Measurements from ENCODE around the gene NLK. TPM values are rescaled to one million over a fixed set of nuclear protein-coding genes. Genes with fewer than 3 reads are reported as not detected.

NLK gene
- total RNA-seq, 4 donors from 2014 or later: 24.7 to 37.5 (median 32.4) TPM

DNA sequence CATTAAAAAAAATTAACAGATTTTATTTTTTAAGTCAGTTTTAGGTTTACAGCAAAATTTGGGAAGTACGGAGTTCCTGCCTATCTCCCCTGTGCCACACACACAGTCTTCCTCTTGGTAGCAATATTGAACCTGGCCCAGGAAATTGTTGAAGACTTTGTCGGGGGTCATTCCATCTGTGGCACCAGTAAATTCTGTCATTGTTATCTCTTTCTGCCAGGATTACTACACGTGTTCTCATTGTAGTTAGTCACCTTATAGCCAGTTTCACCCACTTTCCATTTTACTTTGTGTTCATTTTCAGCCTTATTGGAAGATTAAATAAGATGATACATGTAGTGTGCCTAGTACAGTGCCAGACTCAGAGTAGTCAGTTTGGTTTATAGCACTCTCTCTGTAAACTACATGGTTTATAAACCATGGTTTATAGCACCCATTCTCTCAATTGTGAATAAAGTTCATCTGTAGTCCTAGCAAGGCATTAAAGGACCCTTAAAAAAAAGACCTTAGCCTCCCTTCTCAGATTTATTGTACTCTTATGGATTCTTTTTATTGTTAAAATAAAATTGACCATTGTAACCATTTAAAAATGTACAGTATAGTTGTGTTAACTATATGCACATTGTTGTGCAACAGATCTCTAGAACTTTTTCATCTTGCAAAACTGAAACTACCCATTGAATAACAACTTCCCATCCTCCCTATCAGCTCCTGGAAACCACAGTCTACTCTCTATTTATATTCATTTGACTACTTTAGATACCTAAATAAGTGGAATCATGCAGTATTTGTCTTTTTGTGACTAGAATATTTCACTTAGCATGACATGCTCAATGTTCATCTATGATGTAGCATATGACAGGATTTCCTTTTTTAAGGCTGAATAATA, 36.1 kb downstream of the NLK start:
- Histone ChIP-seq H3K4me1 (peaks cover 0 to 19% (median 2%) of the 10 kb centered on the region in 4 donors), H3K27me3 (no peaks in the 10 kb centered on the region), H3K36me3 (no peaks in the 10 kb centered on the region), H3K9me3 (no peaks in the 10 kb centered on the region), H3K4me3 (no peak overlapping the region), H3K27ac (no peak overlapping the region)
- WGBS, 2 donors: 85 to 86% methylated on average over 3 of the region's 3 CpGs
- no peak for DNase-seq (ENCODE audit: low spot score in 2 of 2)
- TF ChIP-seq EP300 (IDR thresholded peaks at IDR 0.05): no peak
- TF ChIP-seq POLR2A (IDR thresholded peaks at IDR 0.05): no peak
- TF ChIP-seq, protein P1, sequence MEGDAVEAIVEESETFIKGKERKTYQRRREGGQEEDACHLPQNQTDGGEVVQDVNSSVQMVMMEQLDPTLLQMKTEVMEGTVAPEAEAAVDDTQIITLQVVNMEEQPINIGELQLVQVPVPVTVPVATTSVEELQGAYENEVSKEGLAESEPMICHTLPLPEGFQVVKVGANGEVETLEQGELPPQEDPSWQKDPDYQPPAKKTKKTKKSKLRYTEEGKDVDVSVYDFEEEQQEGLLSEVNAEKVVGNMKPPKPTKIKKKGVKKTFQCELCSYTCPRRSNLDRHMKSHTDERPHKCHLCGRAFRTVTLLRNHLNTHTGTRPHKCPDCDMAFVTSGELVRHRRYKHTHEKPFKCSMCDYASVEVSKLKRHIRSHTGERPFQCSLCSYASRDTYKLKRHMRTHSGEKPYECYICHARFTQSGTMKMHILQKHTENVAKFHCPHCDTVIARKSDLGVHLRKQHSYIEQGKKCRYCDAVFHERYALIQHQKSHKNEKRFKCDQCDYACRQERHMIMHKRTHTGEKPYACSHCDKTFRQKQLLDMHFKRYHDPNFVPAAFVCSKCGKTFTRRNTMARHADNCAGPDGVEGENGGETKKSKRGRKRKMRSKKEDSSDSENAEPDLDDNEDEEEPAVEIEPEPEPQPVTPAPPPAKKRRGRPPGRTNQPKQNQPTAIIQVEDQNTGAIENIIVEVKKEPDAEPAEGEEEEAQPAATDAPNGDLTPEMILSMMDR (IDR thresholded peaks at IDR 0.05): no peak

DNA sequence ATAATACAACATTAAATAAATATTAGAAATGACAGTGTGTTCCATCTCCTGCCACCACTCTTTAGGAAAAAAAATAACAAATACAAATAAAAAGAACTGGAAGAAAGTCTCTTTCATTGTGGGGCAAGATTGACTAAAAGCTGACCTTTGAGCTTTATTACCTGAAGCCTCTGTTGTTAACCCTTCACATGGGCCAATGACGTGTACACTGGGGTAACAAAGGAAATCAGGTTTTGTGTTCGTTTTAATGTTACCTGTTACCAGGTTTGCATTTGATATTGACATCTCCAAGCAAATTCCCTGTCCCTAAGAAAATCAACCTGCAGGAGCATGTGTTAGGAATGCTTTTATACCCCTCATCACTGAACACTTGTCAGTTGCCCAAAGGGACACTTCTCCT, 39.0 kb downstream of the NLK start:
- H3K27me3 ChIP-seq: no peaks in the 10 kb centered on the region
- peak overlapping the region in 2 of 4 donors; percentile 61 to 74 for H3K27ac ChIP-seq
- WGBS, 2 donors: 72 to 86% methylated on average over 2 of the region's 2 CpGs
- no peaks in the 10 kb centered on the region for H3K36me3 ChIP-seq
- no peaks in the 10 kb centered on the region for H3K9me3 ChIP-seq
- TF ChIP-seq, protein P1 (IDR thresholded peaks at IDR 0.05): no peak
- TF ChIP-seq POLR2A (IDR thresholded peaks at IDR 0.05) (no peak), EP300 (IDR thresholded peaks at IDR 0.05) (no peak)
- no peak overlapping the region for H3K4me3 ChIP-seq
- DNase-seq (ENCODE audit: low spot score in 2 of 2): no peak
- peaks cover 0 to 19% (median 2%) of the 10 kb centered on the region in 4 donors for H3K4me1 ChIP-seq

DNA sequence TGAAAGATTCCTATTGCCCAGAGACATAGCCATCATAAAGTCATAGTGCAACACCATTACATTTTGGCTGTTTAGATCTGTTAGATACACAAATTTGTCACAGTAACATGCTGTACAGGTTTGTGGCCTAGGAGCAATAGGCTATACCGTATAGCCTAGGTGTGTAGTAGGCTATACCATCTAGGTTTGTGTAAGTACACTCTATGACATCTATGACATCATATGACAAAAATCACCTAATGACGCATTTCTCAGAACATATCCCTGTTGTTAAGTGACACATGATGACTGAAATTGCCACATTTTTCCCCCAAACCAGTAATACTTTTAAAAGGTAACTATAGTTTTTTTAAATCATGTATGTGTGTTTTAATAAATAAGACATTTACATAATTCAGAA, 43.3 kb downstream of the NLK start:
- no peak for DNase-seq (ENCODE audit: low spot score in 2 of 2)
- 93 to 96% methylated on average over 2 of the region's 2 CpGs for WGBS, 2 donors
- Histone ChIP-seq H3K9me3 (no peaks in the 10 kb centered on the region), H3K27ac (no peak overlapping the region), H3K27me3 (no peaks in the 10 kb centered on the region), H3K4me3 (no peak overlapping the region), H3K4me1 (peaks cover 0 to 24% (median 2%) of the 10 kb centered on the region in 4 donors), H3K36me3 (no peaks in the 10 kb centered on the region)
- TF ChIP-seq EP300 (IDR thresholded peaks at IDR 0.05) (no peak), POLR2A (IDR thresholded peaks at IDR 0.05) (no peak)
- TF ChIP-seq, protein P1 (IDR thresholded peaks at IDR 0.05): no peak

DNA sequence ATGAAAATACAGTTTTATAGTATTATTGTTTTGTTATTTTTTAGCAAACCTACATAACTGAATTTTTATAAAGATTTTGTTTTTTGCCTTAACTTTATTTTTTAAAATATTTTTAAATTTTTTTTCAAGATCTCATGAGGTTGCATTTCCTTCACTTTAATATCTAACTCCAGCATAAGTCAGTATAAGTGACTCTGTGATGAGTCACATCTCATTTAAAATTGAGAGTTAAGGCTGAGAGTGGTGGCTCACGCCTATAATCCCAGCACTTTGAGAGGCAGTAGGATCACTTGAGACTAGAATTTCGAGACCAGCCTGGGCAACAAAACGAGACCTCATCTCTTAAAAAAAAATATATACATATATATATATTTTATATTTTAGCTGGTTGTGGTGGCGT, 44.0 kb downstream of the NLK start:
- WGBS, 2 donors: 91 to 94% methylated on average over 4 of the region's 4 CpGs
- Histone ChIP-seq H3K9me3 (no peaks in the 10 kb centered on the region), H3K4me1 (peaks cover 0 to 21% (median 2%) of the 10 kb centered on the region in 4 donors), H3K27ac (no peak overlapping the region), H3K27me3 (no peaks in the 10 kb centered on the region), H3K36me3 (no peaks in the 10 kb centered on the region), H3K4me3 (no peak overlapping the region)
- DNase-seq (ENCODE audit: low spot score in 2 of 2): no peak
- TF ChIP-seq POLR2A (IDR thresholded peaks at IDR 0.05) (no peak), EP300 (IDR thresholded peaks at IDR 0.05) (no peak)
- TF ChIP-seq, protein P1 (IDR thresholded peaks at IDR 0.05): no peak

DNA sequence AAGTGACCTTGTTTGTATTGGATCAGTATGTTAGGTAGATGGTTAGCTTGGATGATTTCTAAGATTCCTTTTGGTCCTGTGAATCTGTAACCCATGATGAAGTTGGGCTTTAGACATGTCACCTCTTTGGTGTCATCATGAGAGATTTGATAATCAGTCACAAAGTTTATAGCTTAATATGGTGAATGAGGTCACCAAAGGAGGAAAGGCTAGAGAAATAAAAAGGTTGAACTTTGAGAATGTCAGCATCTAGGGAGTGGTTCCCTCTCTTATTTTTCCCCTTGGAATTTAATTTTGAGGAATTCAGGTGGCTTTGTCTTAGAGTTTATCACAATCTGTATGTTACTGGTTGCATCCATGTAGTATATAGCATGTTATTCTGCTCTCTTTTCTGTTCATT, 45.3 kb downstream of the NLK start:
- peak overlapping the region in 1 of 4 donors; percentile 3 for H3K27ac ChIP-seq
- H3K9me3 ChIP-seq: no peaks in the 10 kb centered on the region
- H3K36me3 ChIP-seq: no peaks in the 10 kb centered on the region
- H3K27me3 ChIP-seq: no peaks in the 10 kb centered on the region
- DNase-seq (ENCODE audit: low spot score in 2 of 2): no peak
- TF ChIP-seq, protein P1 (IDR thresholded peaks at IDR 0.05): no peak
- TF ChIP-seq POLR2A (IDR thresholded peaks at IDR 0.05): no peak
- TF ChIP-seq EP300 (IDR thresholded peaks at IDR 0.05): no peak
- no peak overlapping the region for H3K4me3 ChIP-seq
- peaks cover 0 to 9% (median 0%) of the 10 kb centered on the region in 4 donors for H3K4me1 ChIP-seq

Data from tibial nerve (tissue), 4 donors.